Activated CD8-positive, alpha-beta memory T cell treated with anti-CD3 and anti-CD28 coated beads for 4 hours (primary cell): ENCODE data around the gene GBX1.

Experiments
- DNase-seq, 2 donors: peaks; one replicate each; pipeline ENCODE4 v3.0.0-alpha.2; 2020; ENCODE audit warnings: low read depth in 2 of 2

Gene GBX1

DNA sequence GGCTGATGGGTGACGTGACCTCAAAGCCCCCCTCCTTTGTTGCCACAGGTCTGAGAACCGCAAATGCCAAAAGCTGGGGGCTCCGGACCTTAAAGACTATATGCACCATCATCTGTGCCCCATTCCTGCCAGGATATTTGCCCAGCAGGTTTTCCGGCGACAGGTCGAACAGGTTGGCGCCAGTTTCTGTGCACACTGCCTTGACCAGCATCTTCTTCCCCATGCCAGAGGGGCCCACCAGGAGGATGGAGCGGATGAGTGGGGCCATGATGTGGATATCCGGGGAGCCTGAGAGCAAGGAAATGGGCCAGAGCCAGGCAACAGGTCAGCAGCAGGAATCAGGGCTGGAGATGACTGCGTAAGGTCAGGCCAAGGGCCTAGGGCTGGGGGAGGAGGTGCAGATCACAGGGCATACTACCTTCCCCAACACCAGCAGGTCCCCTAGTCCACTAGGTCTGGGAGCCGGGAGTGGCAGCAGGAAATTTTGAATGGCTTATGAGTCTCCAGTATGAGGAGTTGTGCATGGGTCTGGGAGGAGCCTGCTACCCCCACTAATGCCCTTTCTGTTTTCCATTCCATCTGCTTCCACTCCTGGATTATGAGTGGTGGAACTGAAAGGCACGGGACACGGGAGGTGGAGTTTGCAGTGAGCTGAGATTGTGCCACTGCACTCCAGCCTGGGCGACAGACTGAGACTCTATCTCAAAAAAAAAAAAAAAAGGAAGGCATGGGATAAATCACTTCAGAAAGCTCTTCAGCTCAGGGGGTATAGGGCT is 25.9 kb upstream of the GBX1 start:
- no peak for DNase-seq

DNA sequence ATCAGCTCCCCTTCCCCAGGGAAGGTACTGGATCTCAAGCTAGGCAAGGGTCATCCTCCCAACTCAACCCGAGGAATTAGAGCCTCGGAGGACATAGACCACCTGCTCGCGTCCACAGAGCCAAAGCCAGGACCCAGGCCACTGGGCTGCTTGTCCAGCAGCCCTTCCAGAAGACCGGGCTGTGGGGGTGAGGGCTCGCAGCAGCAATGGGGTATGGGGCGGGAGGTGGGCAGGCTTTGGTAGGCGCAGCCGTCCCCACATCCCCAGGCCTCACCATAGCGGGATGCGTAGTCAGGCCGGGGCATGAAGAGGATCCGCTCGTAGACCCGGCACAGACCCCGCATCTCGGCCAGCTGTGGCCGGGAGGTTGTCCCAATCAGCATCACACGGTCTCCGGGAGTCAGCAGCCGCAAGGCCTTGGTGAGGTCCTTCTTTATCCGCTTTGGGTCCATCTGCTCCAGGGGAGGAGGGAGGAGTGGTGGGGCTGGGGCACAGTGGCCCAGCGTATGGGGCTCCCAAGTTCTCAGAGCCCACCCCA is 24.6 kb upstream of the GBX1 start:
- no peak for DNase-seq

DNA sequence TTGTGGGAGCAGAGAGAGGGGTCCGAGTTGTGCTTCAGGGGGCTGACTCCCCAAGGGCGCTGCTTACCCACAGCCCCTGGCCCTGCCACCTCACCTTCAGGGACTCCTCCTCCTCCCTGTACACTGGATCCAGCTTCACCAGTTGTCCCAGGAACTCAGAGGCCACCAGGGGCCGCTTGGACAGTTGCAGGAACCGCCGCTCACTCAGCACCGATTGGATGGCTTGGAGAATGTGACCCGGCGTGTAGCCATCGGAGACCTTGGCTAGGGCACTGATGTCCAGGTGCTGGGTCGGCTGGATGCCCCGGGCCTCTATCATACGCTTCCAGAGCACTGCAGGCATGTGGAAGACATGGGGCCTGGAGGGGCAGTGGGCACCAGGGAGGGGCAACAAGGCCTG is 24.1 kb upstream of the GBX1 start:
- DNase-seq: no peak

DNA sequence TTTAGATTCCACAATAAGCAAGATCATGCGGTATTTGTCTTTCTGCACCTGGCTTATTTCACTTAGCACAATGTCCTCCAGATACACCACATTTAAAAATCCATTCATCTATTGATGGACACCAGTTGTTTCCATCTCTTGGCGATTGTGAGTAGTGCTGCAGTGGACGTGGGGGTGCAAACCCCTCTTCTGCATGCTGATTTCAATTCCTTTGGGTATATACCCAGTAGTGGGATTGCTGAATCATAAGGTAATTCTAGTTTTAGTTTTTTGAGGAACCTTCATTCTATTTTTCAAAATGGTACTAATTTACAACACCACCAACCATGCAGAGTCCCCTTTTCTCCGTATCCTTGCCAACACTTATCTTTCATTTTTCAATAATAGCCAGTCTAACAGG is 21.5 kb upstream of the GBX1 start:
- DNase-seq: no peak

DNA sequence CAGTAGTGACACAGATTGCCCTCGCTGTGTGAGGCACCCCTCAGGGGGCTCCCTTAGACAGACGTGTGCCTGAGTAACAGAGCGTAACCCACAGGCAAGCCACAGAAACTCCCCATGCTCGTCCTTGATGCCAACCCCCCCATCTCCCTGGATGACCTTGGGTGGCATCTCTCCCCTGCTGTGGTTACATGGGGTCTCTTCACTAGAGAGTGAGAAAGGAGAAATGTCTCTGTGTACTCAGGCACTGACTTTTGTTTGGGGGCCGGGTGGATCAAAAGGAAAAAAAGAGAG is 20.7 kb upstream of the GBX1 start:
- DNase-seq: no peak

DNA sequence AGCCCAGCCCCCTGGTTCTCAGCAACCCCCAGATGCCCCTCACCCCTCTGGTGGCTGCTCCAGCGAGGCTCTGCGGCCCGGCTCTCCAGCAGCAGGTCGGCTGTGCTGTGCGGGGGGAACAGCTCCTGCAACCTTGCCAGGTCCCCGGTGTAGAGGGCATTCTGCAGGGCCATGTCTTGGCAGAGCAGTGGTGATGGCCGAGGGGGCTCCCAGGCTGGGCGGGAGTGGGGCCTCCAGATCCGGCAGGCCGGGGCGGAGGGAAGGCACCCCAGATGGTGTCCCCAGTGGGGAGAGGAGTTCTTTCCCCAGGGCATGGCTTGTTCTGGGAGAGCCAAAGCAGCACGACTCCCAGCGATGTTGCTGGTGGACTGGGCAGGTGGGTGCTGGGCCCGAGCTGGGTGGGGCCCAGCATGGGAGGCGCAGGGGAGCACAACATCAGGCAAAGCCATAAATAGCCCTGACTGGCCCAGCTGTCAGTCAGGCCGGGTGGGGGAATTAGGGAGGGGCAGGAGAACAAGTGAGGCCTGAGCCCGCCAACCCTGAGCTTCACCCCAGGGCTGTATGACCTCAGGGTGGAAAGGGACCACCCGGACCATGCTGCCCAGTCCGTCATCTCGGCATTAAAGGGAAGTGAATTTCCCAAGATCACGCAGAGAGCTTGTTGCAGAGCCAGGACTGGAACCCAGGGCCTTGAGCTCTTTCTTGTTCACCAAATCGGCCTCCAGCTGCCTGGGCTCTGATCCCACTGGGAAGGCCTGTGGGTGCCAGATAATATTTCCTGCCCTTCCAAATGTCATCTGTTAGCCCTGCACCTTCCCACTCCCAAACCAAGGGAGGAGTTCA is 20.1 kb upstream of the GBX1 start:
- no peak for DNase-seq

DNA sequence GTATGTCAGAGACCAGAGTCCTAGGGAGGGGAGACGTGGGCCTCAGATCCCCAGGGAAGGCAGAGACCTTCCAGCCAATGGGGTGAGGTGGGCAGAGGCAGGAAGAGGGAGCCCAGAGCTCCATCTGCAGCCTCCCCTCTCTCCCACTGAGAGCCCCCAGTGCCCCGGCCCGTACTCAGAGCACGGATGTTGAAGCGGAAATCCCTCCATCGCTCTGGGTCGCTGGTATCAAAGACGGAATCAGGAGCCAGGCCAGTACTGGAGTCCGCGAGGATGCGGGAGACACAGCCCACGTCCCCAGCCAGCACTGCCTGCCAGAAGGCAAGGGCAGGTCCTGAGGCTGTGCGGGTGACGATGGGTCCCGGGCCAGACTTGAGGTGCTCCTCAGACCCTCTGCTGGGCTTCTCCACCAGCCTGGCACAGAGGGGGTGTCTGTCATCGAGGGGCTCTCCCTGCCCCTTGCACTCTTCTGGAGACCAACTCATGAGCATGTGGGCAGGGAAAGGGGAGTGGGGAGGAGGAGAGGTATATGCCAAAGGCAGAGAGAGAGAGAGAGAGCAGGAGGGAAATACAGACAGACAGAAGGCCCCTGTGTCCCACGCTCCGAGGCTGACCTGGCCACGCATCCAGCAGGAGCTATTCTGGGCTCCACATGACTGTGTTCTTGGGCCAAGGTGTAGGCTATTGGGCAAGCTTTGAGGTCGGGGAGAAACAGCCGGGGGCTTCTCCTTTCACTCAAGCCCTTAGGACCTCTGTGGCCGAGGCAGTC is 19.3 kb upstream of the GBX1 start, which contains the start of gene ASB10:
TSS of gene ASB10 (minus strand) at position 611 of the 769 bp plus-strand sequence. CDS start at position 491, 120 bp downstream.
- DNase-seq: no peak

DNA sequence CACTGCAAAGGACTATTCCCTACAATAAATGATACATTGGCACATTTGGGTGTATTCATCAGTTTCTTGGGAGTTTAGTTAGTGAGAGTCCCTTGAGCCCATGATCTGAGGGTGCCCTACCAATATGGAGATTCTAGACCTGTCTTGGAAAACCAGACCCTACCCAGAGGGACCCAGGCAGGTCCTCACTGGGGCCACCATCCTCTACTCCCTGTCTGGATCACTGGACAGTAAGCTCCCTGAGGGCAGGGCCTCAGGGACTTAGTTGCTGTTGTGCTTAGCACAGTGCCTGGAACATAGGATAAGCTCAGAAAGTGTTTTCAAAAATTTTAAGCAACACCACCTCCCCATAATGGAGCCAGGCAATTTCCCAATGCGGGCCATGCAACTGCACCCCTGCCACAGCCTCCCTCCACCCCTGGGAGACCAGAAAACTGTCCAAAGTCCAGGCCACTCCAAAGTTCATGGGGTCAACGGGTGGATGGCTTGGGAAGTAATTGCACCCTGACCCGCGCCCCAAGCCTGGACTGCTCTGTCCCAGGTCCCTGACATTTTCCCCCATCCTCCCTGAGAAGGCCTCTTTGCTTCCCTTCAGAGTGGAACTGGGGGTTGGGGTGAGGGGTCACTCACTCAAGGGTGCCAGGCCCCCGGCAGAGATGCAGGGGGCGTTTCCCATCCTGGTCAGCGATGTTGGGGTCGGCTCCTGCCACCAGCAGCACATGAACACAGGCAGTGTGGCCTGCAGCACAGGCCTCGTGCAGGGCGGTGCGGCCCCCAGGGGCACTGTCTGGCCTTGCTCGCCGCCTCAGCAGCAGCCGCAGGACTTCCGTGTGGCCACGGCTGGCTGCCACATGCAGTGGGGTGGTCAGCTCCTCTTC is 18.5 kb upstream of the GBX1 start:
- DNase-seq: no peak

DNA sequence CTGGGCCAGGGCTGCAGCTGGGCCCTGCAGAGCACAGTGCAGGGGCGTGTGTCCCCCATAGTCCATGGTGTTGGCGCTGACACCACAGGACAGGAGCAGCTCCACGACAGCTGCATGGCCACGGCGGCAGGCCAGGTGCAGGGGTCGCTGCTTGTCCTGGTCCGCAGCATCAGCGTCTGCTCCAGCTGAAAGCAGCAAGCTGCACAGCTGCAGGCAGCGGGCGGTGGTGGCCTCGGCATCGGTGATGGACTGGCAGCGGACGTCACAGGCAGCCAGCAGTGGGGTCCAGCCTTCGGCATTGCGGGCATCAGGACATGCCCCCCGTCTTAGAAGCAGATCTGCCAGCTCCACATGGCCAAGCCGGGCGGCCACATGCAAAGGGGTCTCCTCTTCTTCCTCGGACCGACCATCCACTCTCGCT is 13.5 kb upstream of the GBX1 start:
- no peak for DNase-seq

DNA sequence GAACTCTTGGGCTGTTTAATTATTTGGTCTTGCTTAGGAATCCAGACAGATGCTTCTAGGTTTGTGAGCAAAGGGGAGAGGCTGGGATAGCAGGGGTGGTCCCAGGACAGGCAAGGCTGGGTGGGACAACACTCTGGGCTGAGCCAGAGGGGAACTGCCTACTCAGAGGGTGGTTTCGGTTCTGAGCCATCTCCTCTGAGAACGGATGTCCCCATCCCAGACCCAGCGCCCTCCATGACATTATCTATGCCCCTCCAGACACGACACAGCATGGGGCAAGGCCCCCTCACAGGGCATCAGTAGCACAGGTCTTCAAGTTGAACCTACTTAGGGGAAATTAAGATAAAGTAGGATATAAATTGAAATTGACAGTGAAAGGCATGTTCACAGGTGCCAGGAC is 12.5 kb upstream of the GBX1 start:
- no peak for DNase-seq

DNA sequence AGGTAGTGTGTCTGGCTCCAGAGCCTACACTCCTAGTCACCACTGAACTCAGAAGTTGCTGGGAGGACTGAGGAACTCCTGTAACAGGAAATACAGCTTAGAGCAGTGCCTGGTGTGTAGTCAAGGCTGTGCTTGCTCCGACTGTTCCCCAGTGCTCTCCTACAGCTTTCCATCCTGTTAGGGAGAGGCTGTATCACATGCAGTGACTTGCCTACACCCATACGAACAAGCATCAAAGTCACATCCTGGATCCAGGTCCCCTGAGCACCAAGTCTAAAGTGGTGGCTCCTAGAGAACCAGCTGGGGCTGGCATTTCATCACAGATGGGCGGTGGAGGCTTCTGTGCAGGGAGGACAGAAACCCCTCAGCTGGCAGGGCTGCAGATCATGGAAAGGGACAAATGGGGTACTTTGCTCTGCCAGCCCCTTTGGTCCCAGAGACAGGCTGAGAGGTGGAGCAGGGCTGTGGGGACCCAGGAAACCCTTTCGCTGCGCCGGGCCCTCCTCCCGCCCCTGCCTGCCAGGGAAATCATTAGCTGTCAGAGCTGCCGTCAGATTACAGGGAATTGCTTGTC is 11.9 kb upstream of the GBX1 start:
- DNase-seq: no peak

DNA sequence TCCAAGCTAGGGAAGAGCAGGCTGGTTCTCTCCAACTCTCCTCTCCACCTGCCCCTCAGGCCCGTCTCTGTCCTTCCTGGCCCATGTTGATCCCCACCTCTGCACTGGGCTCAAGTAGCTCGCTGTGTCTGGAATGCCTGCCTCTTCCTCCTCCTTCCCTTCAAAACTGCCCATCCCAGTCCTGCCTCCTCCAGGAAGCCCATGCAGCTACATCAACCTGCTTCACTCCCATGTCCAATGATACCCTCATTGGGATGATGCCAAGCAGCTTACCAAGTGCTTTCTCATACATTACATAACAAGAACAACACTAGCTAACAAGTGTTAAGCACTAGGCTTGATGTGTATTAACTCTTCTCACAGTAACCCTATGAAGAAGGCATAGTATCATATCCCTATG is 11.3 kb upstream of the GBX1 start:
- no peak for DNase-seq

DNA sequence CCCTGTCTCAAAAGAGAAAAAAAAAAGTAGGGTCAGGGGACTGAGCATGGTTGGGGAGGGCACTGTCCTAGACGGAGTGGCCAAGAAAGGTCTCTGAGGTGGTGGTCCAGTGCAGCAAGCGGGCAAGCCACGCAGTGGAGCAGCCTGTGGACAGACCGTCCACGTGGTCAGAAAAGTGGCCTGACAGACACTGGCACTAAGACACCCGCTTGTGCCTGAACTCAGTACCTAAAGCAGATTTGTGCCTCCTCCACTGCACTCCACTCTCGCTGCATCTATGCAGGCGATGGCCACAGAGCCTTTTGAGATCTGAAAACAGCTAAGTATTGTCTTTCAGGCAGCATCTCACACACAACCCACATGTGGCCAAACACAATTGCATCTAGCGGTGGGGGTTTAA is 10.7 kb upstream of the GBX1 start:
- no peak for DNase-seq

DNA sequence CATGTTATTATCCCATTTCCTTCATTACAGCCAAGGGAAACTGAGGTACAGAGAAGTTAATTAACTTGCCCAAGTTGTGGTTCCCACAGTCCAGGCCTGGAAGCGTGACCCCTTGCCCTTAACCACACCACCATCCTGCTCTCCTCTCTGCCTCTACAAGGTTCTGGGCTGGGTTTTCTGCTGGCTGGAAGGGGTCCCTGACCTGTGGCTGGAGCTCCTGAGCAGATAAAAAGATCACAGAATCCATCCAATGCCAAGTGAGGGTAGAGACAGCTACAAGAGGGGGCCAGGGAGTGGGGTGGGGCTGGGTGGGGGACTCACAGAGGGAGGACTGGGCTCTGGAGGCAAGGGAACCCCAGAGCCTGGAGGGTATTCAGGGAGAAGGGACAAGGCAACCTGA is 9.8 kb upstream of the GBX1 start:
- DNase-seq: no peak

DNA sequence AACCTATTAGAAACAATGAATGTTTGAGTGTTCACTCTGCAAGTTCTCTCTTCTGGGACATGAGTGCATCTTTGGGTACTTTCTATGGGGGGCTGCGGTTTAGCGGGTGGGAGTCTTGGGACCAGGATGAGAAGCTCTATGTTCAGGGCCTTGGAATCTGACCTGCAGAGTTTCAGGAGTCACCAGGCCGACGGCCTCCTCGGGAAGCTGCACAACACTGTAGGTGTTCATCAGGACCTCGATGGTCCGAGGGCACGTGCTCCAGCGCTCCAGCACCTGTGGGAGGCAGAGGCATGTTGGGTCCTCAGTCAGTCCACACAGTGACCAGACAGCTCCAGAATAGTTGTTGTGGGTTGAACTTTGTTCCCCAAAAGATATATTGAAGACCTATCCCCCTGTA is 8.9 kb upstream of the GBX1 start:
- no peak for DNase-seq

DNA sequence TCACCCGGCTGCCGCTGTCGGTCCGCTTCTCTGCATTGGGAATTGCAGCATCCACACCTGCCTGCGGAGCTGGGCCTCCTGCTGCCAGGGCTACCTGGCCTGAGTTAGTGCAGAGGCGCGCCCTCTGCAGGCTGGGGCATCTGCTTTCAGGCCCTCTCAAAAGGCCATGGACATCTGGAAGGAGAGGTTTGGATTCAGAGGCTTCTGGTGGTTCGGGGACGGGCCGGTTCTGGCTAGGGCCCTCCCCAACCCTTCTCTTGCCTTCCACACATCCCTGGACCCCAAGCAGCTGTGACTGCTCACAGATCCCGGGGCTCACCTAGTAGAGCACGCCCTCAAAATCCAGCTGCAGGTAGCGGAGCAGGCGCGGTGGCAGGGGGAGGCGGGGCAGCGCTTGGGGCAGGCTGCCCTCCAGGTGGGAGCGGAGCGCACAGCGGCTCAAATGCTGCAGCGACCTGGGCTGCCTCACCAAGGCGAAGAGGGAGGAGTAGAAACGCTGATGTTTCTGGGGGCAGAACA is 8.4 kb upstream of the GBX1 start:
- no peak for DNase-seq

DNA sequence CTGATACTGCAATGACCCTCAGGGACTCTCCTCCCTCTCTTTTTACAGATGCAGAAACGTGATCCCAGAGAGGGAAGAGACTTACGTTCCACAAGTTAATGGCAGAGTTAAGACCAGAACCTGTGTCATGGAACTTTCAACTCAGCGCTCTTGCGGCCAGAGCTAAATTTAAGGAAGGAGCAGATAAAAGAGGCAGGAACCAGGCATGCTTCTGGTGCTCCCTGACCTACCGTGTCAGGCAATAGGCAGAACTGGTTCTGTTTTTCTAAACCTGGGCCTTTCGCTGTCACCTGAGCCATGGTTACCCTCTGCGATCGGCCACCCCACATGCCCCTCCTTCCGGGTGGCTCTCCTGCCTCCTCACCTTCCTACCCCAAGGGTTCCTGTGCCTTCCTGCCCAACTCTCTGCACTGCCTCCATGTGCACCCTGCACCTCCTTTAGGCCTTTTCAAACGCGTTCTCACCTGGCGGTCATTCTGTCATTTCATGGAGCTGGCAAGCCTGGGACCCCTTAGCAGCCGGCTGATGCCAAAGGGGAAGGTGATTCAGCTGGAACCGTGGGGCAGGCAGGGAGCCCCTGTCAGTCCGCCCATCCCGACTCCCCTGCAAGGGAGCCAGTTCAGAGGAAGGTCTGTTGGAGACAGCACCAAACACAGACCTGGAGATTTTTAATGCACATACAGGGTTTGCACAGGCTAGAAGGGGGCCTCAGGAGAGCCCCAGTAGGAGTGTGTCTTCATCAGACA is 7.7 kb upstream of the GBX1 start:
- DNase-seq: no peak

DNA sequence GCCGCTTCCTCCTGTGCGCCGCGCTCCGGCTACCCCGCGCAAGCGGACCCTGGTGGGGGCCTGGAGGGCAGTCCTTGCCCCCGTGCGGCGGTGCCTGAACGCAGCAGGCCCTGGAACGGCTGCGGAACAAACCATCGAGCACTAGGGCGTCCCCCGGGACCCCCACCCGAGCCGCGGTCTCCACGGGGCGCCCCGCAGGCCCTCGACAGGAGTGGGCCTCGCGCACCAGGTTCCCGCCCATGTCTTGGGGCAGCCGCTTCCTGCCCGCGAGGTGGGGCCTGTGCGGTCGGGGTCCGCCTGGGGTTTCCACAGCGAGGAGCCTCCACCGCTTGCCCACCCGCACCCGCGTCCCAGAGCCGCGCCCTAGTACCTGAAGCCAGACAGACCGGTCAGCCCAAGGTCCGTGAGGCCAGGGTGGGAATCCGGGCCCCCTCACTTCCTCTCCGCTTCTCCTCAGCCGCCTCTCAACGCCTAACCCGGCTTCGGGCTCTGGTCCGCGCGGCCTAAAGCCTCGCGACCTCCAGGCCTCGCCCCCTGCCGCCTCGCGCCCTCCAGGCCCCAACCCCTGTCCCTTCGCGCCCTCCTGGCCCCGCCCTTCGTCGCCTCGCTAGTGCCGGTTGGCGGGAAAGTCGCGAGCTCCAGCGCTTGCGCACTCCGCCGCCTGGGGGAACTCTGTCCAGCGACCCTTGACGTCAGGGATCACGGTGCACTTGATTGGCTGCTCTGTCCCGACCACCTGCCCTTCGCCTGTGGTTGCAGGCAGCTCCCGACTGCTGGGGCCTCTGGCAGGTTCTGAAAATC is 7.0 kb upstream of the GBX1 start:
- no peak for DNase-seq
